GM12872 (cell line): ENCODE results near the gene HSD3B7.

Source experiments
- CTCF ChIP-seq: IDR thresholded peaks from 3 replicates; pipeline ENCODE4 v1.5.1; 2011; ENCODE audit warnings: low read depth, mild to moderate bottlenecking, low read length, moderate library complexity; ENCODE audit not compliant: insufficient read depth

Gene HSD3B7

GRCh38 chr16:31007684-31008083, 22.7 kb downstream of the HSD3B7 start:
- TF ChIP-seq CTCF, result no peak

GRCh38 chr16:31008149-31008548, 23.1 kb downstream of the HSD3B7 start:
- TF ChIP-seq CTCF, result no peak

- TF ChIP-seq CTCF, result no peak
Measured at GRCh38 chr16:31008551-31008950, 23.5 kb downstream of the HSD3B7 start.

GRCh38 chr16:31009120-31009519, 24.1 kb downstream of the HSD3B7 start:
- no peak for TF ChIP-seq CTCF

- no peak for TF ChIP-seq CTCF
Measured at GRCh38 chr16:31009894-31010584, 25.0 kb downstream of the HSD3B7 start.

- TF ChIP-seq CTCF, result no peak
Measured at GRCh38 chr16:31010585-31011325, 25.7 kb downstream of the HSD3B7 start, which contains the start of gene STX1B. Gene STX1B (minus strand): TSS chr16:31010638. CDS start chr16:31010396, 242 bp downstream.

GRCh38 chr16:31016018-31016417, 31.0 kb downstream of the HSD3B7 start:
- TF ChIP-seq CTCF, result no peak
